Measurements from ENCODE around the gene EXOC5.

The EXOC5 gene

DNA sequence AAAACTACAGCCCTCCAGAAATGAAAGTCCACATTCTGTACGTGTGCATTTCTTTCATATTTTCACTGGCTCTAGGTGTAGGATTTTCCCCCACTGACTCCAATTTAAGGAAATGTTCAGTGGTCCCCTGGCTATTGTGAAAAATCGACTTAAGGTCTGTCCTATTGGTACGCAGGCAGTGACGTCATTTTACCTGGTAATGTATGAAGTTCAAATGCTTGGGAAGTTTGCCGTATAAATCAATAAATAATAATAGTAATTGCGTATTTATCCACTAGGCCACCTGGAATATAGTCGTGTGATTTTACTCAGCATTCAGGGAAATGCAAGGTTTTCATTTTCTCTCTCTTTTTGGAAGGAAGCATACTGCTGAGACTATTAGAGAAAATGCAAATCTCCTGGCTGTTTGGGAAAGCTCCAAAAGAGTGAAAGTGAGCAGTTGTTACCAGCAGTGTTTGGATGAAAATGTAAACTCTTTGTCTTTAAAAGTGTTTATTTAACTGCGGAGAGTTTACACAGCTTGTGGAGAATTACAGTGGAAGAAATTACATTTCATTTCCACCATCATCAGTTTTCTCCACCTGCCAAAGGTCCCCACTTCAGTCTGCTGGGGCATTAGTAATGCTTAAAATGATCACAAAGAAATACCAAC lies 107.0 kb downstream of the EXOC5 start:
- DNase-seq, result no peak

DNA sequence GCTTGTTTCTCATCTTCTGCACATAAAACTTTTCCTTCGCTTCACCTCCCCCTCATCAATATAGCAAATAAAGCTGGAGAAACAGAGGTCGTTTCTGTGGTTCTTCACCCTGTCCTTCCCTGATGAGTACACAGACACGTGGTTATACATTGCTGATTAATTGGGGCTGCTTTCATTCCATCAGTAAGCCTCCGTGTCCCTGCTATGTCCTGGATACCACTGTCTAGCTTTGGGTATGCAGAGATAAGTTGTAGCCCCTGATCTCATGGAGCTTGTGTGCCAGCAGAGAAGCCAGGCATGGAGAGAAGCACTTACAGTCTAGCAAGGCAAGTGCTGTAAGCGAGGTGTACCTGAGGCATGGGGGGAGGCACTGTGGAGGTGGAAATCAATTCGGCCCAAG lies 108.4 kb downstream of the EXOC5 start:
- no peak for DNase-seq

DNA sequence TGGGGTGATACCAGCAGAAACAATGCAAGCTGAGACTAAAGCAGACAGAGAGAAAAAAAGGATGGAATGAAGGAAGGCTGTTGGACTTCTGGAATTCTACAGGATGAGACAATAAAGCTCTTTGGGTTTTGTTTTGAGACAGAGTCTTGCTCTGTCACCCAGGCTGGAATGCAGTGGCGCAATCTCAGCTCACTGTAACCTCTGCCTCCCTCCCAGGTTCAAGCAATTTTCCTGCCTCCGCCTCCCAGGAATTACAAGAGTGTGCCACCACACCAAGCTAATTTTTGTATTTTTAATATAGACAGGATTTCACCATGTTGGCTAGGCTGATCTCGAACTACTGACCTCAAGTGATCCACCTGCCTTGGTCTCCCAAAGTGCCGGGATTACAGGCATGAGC lies 115.4 kb downstream of the EXOC5 start:
- no peak for DNase-seq
